HCT116 (cell line): ENCODE data around the gene PIP4K2B. TPM values are rescaled to one million over a fixed set of nuclear protein-coding genes. Genes with fewer than 3 reads are reported as not detected.

Experiments
- ATAC-seq: fragments of 200-7000 bp; cut with Tn5 transposase; 2 replicates; pipeline ENCODE4 v1.9.1; 2020; ENCODE audit warnings: mild to moderate bottlenecking, moderate library complexity
- BruUV-seq: library from RNA; stranded (reverse); fragments of 400-500 nt; replicated peaks from 2 replicates; lab custom pipeline; 2021; lab: Mats Ljungman, UMichigan
- CTCF ChIA-PET: fragments of 300-600 bp; sonication (Branson Sonifier 250); formaldehyde crosslinking; loops from one replicate; lab custom pipeline; 2021; ENCODE audit warnings: antibody characterized with exemption; lab: Charles Lee
- POLR2A ChIA-PET: fragments of 300-600, 350-600 bp; sonication (Branson Sonifier 250); formaldehyde crosslinking; loops from one replicate; lab custom pipeline; 2021; ENCODE audit warnings: antibody characterized with exemption; lab: Charles Lee
- RAD21 ChIA-PET, 2 experiments: fragments of 300-600 bp; sonication (Branson Sonifier 250); formaldehyde crosslinking; loops; one replicate each; lab custom pipeline; 2023; ENCODE audit warnings: low total read pairs in 2 of 2; ENCODE audit not compliant: uncharacterized antibody in 2 of 2, unreplicated experiment in 2 of 2, low non-redundant PET in 1 of 2; lab: Charles Lee
- DNase-seq: peaks from one replicate; pipeline ENCODE4 v3.0.0-alpha.2; 2010; ENCODE audit warnings: low read depth, low spot score
- H2AFZ ChIP-seq: fragments of 200-600 bp; shearing (Covaris generic), sonication (generic); 2 replicates; pipeline ENCODE4 v1.6.1; 2017; ENCODE audit warnings: low read depth, mixed run types, mixed read lengths, antibody characterized with exemption, low read length; ENCODE audit not compliant: poor library complexity, severe bottlenecking
- H3K27ac ChIP-seq: 2 replicates; pipeline ENCODE4 v1.5.1; 2012; ENCODE audit warnings: low read depth, low read length
- H3K27me3 ChIP-seq: fragments of 200-600 bp; sonication (generic); 2 replicates; pipeline ENCODE4 v1.6.1; 2016; ENCODE audit warnings: mixed run types, low read length, mixed read lengths; ENCODE audit not compliant: insufficient read depth
- H3K36me3 ChIP-seq, 2 experiments: fragments of 200-500 bp in 1 of 2; fragments of 200-600 bp in 1 of 2; sonication (Bioruptor generic) in 1 of 2; sonication (generic) in 1 of 2; 2 replicates each; pipeline versions ENCODE4 v1.5.1 to v1.6.1; 2014 to 2016; ENCODE audit warnings: low read length in 2 of 2, inconsistent platforms in 1 of 2, mixed read lengths in 1 of 2, mixed run types in 1 of 2; ENCODE audit not compliant: insufficient read depth in 2 of 2, control insufficient read depth in 1 of 2
- H3K4me1 ChIP-seq, 2 experiments: fragments of 200-600 bp in 1 of 2; sonication (generic) in 1 of 2; 2 replicates each; pipeline versions ENCODE4 v1.5.1 to v1.6.1; 2012 to 2017; ENCODE audit warnings: low read length in 2 of 2, inconsistent platforms in 1 of 2, mild to moderate bottlenecking in 1 of 2, mixed read lengths in 1 of 2, mixed run types in 1 of 2, moderate library complexity in 1 of 2; ENCODE audit not compliant: insufficient read depth in 2 of 2, control insufficient read depth in 1 of 2
- H3K4me2 ChIP-seq: fragments of 200-600 bp; sonication (generic); 2 replicates; pipeline ENCODE4 v1.6.1; 2017; ENCODE audit warnings: mixed run types, low read length, mixed read lengths
- H3K4me3 ChIP-seq, 2 experiments: fragments of 200-600 bp in 1 of 2; sonication (generic) in 1 of 2; replicated peaks in 1 of 2; 2 replicates each; pipeline ENCODE4 v1.5.1; 2011 to 2016; ENCODE audit warnings: low read length in 2 of 2, control low read depth in 1 of 2, low read depth in 1 of 2, mild to moderate bottlenecking in 1 of 2, mixed read lengths in 1 of 2, mixed run types in 1 of 2
- H3K79me2 ChIP-seq: fragments of 200-600 bp; sonication (generic); 2 replicates; pipeline ENCODE4 v1.6.1; 2017; ENCODE audit warnings: mild to moderate bottlenecking, mixed run types, low read length, moderate library complexity, mixed read lengths; ENCODE audit not compliant: insufficient read depth
- H3K9ac ChIP-seq: fragments of 200-600 bp; sonication (generic); 2 replicates; pipeline ENCODE4 v1.6.1; 2016; ENCODE audit warnings: low read length, mixed read lengths
- H3K9me2 ChIP-seq: fragments of 200-600 bp; sonication (generic), shearing (Covaris generic); 2 replicates; pipeline ENCODE4 v1.6.1; 2017; ENCODE audit warnings: mixed run types, mild to moderate bottlenecking, moderate library complexity; ENCODE audit not compliant: insufficient read depth
- H3K9me3 ChIP-seq, 2 experiments: fragments of 200-500 bp in 1 of 2; fragments of 200-600 bp in 1 of 2; sonication (Bioruptor generic) in 1 of 2; sonication (generic) in 1 of 2; 2 replicates each; pipeline ENCODE4 v1.6.1; 2014 to 2017; ENCODE audit warnings: low read length in 2 of 2, mixed read lengths in 2 of 2, inconsistent platforms in 1 of 2, low read depth in 1 of 2, mild to moderate bottlenecking in 1 of 2, mixed run types in 1 of 2, moderate library complexity in 1 of 2; ENCODE audit not compliant: control insufficient read depth in 1 of 2, insufficient read depth in 1 of 2
- H4K20me1 ChIP-seq: fragments of 200-600 bp; sonication (generic), shearing (Covaris generic); 2 replicates; pipeline ENCODE4 v1.6.1; 2017; ENCODE audit warnings: mixed run types, mild to moderate bottlenecking, moderate library complexity; ENCODE audit not compliant: insufficient read depth
- CBX3 ChIP-seq: IDR thresholded peaks from 2 replicates; pipeline ENCODE4 v1.6.1; 2012; ENCODE audit warnings: low read depth
- CEBPB ChIP-seq: IDR thresholded peaks from 2 replicates; pipeline ENCODE4 v1.6.1; 2012; ENCODE audit warnings: low read depth
- EZH2 ChIP-seq: fragments of 200-600 bp; sonication (generic); IDR thresholded peaks from 2 replicates; pipeline ENCODE4 v1.6.1; 2017; ENCODE audit warnings: antibody characterized with exemption, mixed run types
- EZH2phosphoT487 ChIP-seq: fragments of 200-600 bp; IDR thresholded peaks from 2 replicates; pipeline ENCODE4 v1.6.1; 2018; ENCODE audit warnings: antibody characterized with exemption, borderline replicate concordance
- POLR2AphosphoS5 ChIP-seq: IDR thresholded peaks from 2 replicates; pipeline ENCODE4 v1.6.1; 2011; ENCODE audit warnings: mild to moderate bottlenecking, low read depth, low read length, moderate library complexity
- SIN3A ChIP-seq: IDR thresholded peaks from 2 replicates; pipeline ENCODE4 v1.6.1; 2012; ENCODE audit warnings: low read depth
- ZFX ChIP-seq: fragments of 450-650 bp; IDR thresholded peaks from 2 replicates; pipeline ENCODE4 v1.6.1; 2017
- intact Hi-C: fragments of 100-400 bp; cut with micrococcal nuclease; formaldehyde crosslinking; loops from 2 replicates; pipeline ENCODE4 v1.10.0; 2022
- total RNA-seq: library from RNA; stranded (reverse); gene quantifications from one replicate; pipeline ENCODE4 v1.2.1, GENCODE V29; 2021; ENCODE audit not compliant: unreplicated experiment
- TF ChIP-seq, protein P1 (sequence below): IDR thresholded peaks from 2 replicates; pipeline ENCODE4 v1.6.1; 2012
- TF ChIP-seq, protein P2 (sequence below): IDR thresholded peaks from 2 replicates; pipeline ENCODE4 v1.6.1; 2011; ENCODE audit warnings: mild to moderate bottlenecking, low read length, moderate library complexity; ENCODE audit not compliant: insufficient replicate concordance; ENCODE audit errors: extremely low read depth
- TF ChIP-seq, protein P3 (sequence below), 3 experiments: fragments of 200-600 bp in 1 of 3; sonication (generic) in 1 of 3; IDR thresholded peaks in 2 of 3; conservative IDR thresholded peaks in 1 of 3; 2 replicates each; pipeline ENCODE4 v1.5.1; 2012 to 2017; ENCODE audit warnings: low read depth in 2 of 3, low read length in 2 of 3, antibody characterized with exemption in 1 of 3, borderline replicate concordance in 1 of 3, control low read depth in 1 of 3, mild to moderate bottlenecking in 1 of 3, mixed read lengths in 1 of 3, mixed run types in 1 of 3, moderate library complexity in 1 of 3; ENCODE audit not compliant: insufficient read depth in 1 of 3

PIP4K2B gene
- total RNA-seq, 1 experiment from 2014 or later: 40.3 TPM

DNA sequence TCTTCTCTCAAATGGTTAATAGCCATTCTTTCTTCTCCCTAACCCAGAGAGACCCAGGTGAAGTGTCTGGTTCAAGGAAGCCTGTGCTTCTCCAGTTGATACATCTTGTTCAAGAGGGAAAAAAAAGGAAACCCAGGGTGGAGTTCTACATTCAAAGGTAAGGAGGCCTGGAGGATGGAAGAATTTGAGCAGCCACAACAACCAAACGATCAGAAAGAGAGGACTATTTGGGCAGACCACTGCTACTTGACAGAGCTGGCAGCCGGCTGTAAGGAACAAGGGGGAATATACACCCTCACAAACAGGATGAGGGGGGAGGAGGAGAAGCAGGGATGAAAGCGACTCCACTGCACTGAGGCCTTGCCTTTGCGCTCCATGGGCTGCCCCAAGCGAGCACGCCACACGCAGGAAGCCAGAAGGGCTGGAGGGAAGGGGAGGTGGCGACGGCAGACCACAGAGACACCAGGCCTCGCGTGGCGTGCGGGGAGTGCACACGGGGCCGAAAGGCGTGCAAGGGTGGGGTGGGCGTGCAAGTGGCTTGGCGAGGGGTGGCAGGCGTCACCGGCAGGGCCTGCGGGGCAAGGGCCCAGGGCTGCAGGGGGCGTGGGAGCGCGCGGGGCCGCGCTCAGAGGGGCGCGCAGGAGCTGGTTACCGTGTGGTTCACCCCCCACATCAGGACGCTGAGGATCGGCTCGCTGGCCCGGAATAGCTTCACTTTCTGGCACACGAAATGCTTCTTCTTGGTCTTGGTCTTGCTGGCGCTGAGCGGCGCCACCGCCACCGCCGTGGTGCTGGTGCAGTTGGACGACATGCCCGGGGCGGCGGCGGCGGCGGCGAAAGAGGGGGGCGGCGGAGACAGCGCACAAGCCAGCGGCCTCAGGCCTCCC lies 499 bp downstream of the PIP4K2B start:
- Histone ChIP-seq H3K4me2 (peak overlapping the region; percentile 85), H3K36me3 (peaks cover 13 to 22% of the 10 kb centered on the region in 2 experiments; a peak in 3 of 4 replicates), H3K4me1 (peaks cover 11 to 20% of the 10 kb centered on the region in 2 experiments), H3K4me3 (peak overlapping the region; percentile 83 to 85), H3K27ac (peak overlapping the region; percentile 96), H3K9me2 (no peaks in the 10 kb centered on the region), H3K9me3 (no peaks in the 10 kb centered on the region), H3K9ac (peak overlapping the region; percentile 80), H3K79me2 (peaks cover 51% of the 10 kb centered on the region), H3K27me3 (no peaks in the 10 kb centered on the region), H4K20me1 (no peaks in the 10 kb centered on the region), H2AFZ (no peak overlapping the region)
- DNase-seq (no peak), ATAC-seq (peak; percentile 34)
- CTCF ChIA-PET: no interaction called here
- TF ChIP-seq, protein P1, sequence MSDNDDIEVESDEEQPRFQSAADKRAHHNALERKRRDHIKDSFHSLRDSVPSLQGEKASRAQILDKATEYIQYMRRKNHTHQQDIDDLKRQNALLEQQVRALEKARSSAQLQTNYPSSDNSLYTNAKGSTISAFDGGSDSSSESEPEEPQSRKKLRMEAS: peak; percentile 59; the same call in 1 of the 2 replicates
- TF ChIP-seq, protein P2, sequence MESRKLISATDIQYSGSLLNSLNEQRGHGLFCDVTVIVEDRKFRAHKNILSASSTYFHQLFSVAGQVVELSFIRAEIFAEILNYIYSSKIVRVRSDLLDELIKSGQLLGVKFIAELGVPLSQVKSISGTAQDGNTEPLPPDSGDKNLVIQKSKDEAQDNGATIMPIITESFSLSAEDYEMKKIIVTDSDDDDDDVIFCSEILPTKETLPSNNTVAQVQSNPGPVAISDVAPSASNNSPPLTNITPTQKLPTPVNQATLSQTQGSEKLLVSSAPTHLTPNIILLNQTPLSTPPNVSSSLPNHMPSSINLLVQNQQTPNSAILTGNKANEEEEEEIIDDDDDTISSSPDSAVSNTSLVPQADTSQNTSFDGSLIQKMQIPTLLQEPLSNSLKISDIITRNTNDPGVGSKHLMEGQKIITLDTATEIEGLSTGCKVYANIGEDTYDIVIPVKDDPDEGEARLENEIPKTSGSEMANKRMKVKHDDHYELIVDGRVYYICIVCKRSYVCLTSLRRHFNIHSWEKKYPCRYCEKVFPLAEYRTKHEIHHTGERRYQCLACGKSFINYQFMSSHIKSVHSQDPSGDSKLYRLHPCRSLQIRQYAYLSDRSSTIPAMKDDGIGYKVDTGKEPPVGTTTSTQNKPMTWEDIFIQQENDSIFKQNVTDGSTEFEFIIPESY: no peak
- TF ChIP-seq, protein P3, sequence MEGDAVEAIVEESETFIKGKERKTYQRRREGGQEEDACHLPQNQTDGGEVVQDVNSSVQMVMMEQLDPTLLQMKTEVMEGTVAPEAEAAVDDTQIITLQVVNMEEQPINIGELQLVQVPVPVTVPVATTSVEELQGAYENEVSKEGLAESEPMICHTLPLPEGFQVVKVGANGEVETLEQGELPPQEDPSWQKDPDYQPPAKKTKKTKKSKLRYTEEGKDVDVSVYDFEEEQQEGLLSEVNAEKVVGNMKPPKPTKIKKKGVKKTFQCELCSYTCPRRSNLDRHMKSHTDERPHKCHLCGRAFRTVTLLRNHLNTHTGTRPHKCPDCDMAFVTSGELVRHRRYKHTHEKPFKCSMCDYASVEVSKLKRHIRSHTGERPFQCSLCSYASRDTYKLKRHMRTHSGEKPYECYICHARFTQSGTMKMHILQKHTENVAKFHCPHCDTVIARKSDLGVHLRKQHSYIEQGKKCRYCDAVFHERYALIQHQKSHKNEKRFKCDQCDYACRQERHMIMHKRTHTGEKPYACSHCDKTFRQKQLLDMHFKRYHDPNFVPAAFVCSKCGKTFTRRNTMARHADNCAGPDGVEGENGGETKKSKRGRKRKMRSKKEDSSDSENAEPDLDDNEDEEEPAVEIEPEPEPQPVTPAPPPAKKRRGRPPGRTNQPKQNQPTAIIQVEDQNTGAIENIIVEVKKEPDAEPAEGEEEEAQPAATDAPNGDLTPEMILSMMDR (IDR thresholded peaks at IDR 0.05 in 2 of 3, conservative IDR thresholded peaks at IDR 0.05 in 1 of 3; ENCODE audit: borderline replicate concordance in 1 of 3, insufficient read depth in 1 of 3, low read depth in 2 of 3, low read length in 2 of 3): no peak
- TF ChIP-seq CEBPB (no peak), POLR2AphosphoS5 (peak; percentile 31; the same call in 1 of the 2 replicates), SIN3A (0 out of 2 replicates have a peak, but pooled peaks have one; percentile 36), CBX3 (no peak), EZH2 (no peak), EZH2phosphoT487 (no peak), ZFX (peak; percentile 76)
- intact Hi-C loops: loop anchor here (5.0 kb wide), 1 partner anchor 47 kb away; the partner anchor contains the start of gene PSMB3
- POLR2A ChIA-PET: no interaction called here
- RAD21 ChIA-PET: no interaction called here
- no TSS peak for BruUV-seq
